HepG2 (cell line): ENCODE measurements around the gene PCNT. TPM values are rescaled to one million over a fixed set of nuclear protein-coding genes. Genes with fewer than 3 reads are reported as not detected.

Experiments
- FOSL2 ChIP-seq: sonication (generic); formaldehyde crosslinking; IDR thresholded peaks from 2 replicates; pipeline ENCODE4 v1.4.0; 2020; ENCODE audit warnings: missing genetic modification reagents
- GABPA ChIP-seq, 2 experiments: IDR thresholded peaks; 2 replicates each; pipeline ENCODE4 v1.6.1; 2011 to 2016; ENCODE audit warnings: low read depth in 2 of 2, low read length in 1 of 2, missing biosample characterization in 1 of 2, missing genetic modification characterization in 1 of 2
- GABPB1 ChIP-seq: IDR thresholded peaks from 2 replicates; pipeline ENCODE4 v1.6.1; 2016; ENCODE audit warnings: mild to moderate bottlenecking, missing genetic modification reagents, moderate library complexity, missing compliant biosample characterization
- MAZ ChIP-seq, 2 experiments: sonication (generic) in 1 of 2; formaldehyde crosslinking in 1 of 2; IDR thresholded peaks; 2 replicates each; pipeline versions ENCODE4 v1.5.0 to v1.6.1; 2012 to 2020; ENCODE audit warnings: low read depth in 2 of 2, mild to moderate bottlenecking in 2 of 2, borderline replicate concordance in 1 of 2, improper control_type of control experiment in 1 of 2, low read length in 1 of 2, missing genetic modification reagents in 1 of 2, moderate library complexity in 1 of 2
- RFX5 ChIP-seq: IDR thresholded peaks from 2 replicates; pipeline ENCODE4 v1.6.1; 2011; ENCODE audit warnings: low read depth, low read length, improper control_type of control experiment
- TBP ChIP-seq: sonication (generic); formaldehyde crosslinking; IDR thresholded peaks from 2 replicates; pipeline ENCODE4 v1.5.0; 2020; ENCODE audit warnings: missing genetic modification reagents
- TOE1 ChIP-seq: sonication (generic); formaldehyde crosslinking; IDR thresholded peaks from 2 replicates; pipeline ENCODE4 v1.4.0; 2020; ENCODE audit warnings: mild to moderate bottlenecking, missing genetic modification reagents
- ZNF292 ChIP-seq: sonication (generic); formaldehyde crosslinking; IDR thresholded peaks from 2 replicates; pipeline ENCODE4 v1.8.1; 2022; ENCODE audit warnings: mild to moderate bottlenecking, low read depth, missing genetic modification reagents, borderline replicate concordance
- ZNF749 ChIP-seq: sonication (generic); formaldehyde crosslinking; IDR thresholded peaks from 2 replicates; pipeline ENCODE4 v1.8.0; 2022; ENCODE audit warnings: mild to moderate bottlenecking, missing genetic modification reagents, moderate library complexity, borderline replicate concordance
- ZNF75D ChIP-seq: sonication (generic); formaldehyde crosslinking; IDR thresholded peaks from 2 replicates; pipeline ENCODE4 v1.8.1; 2023; ENCODE audit warnings: missing genetic modification reagents, mild to moderate bottlenecking, borderline replicate concordance
- ZSCAN21 ChIP-seq: sonication (generic); formaldehyde crosslinking; IDR thresholded peaks from 2 replicates; pipeline ENCODE4 v1.8.0; 2022; ENCODE audit warnings: mild to moderate bottlenecking, missing genetic modification reagents, moderate library complexity, borderline replicate concordance
- polyA plus RNA-seq, 8 experiments: library from polyadenylated mRNA; depleted of rRNA in 3 of 8; stranded (reverse) in 7 of 8; unstranded in 1 of 8; fragments of >200 nt; fragmentation: Illumina TruSeq in 4 of 8; extraction: Trizol in 4 of 8; gene quantifications; 2 replicates each; pipeline versions ENCODE4 v1.2.1 to v1.2.3, GENCODE V29; 2011 to 2016; ENCODE audit warnings: low read depth in 4 of 8, missing spikeins in 1 of 8, mixed read lengths in 1 of 8; ENCODE audit not compliant: insufficient read depth in 1 of 8
- total RNA-seq, 5 experiments: library from RNA; depleted of rRNA; stranded (reverse); fragments of >200 nt; fragmentation: Illumina TruSeq; extraction: Trizol; gene quantifications; 2 replicates each; pipeline ENCODE4 v1.2.3, GENCODE V29; 2016; ENCODE audit warnings: low read depth in 1 of 5
- TF ChIP-seq, protein P1 (sequence below): sonication (generic); formaldehyde crosslinking; IDR thresholded peaks from 2 replicates; pipeline ENCODE4 v1.4.0; 2020; ENCODE audit warnings: mild to moderate bottlenecking, missing genetic modification reagents, borderline replicate concordance
- TF ChIP-seq, protein P2 (sequence below): IDR thresholded peaks from 2 replicates; pipeline ENCODE4 v1.4.0; 2020; ENCODE audit warnings: mild to moderate bottlenecking, missing genetic modification reagents
- TF ChIP-seq, protein P3 (sequence below): sonication (generic); formaldehyde crosslinking; IDR thresholded peaks from 2 replicates; pipeline ENCODE4 v1.4.0; 2020; ENCODE audit warnings: missing genetic modification reagents
- TF ChIP-seq, protein P4 (sequence below): sonication (generic); formaldehyde crosslinking; IDR thresholded peaks from 2 replicates; pipeline ENCODE4 v1.5.0; 2020; ENCODE audit warnings: missing genetic modification reagents

PCNT gene
- total and polyA plus RNA-seq, 2 of the 13 experiments (the other 11 are each of a cell fraction or from before 2014, with no cell fraction given) = 5.6 to 12.4 TPM

DNA sequence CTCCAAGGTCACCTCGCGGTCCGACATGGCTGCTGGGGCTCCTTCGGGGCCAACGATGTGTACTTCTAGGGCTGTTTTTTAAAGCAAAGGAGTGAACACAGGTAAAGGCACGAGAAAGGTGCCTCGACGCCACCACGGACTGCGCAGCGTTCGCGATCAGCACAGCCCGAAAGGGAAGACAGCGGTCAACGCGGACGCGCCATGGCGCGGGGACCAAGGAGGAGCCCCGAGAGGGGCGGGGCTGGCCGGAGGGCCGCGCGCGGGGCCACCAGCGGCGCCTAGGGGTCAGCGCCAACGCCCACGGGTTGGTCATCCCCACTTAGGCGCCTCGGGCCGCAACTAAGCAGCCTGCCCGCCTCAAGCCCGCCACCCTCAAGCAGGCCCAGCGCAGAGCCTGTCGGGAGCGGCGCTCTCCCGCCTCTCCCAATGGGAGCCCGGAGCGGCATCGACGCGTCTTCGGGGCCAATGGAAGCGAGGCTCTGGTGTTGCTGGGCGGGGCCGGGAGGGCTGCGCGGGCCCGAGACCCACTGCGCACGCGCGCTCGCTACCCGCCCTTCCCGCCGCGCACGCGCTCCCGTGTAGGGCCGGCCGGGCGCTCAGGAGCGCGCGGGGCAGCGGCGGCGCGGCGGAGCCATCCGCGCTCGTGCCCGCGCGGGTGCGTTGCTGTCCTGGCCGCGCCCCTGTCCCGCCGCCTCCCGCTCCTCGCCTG lies 134.5 kb downstream of the PCNT start, which contains the start of gene DIP2A (continued):
- no peak for TF ChIP-seq ZNF292
- peak; percentile 54 for TF ChIP-seq ZSCAN21 (CRISPR knock-in tag)
- TF ChIP-seq, protein P1, sequence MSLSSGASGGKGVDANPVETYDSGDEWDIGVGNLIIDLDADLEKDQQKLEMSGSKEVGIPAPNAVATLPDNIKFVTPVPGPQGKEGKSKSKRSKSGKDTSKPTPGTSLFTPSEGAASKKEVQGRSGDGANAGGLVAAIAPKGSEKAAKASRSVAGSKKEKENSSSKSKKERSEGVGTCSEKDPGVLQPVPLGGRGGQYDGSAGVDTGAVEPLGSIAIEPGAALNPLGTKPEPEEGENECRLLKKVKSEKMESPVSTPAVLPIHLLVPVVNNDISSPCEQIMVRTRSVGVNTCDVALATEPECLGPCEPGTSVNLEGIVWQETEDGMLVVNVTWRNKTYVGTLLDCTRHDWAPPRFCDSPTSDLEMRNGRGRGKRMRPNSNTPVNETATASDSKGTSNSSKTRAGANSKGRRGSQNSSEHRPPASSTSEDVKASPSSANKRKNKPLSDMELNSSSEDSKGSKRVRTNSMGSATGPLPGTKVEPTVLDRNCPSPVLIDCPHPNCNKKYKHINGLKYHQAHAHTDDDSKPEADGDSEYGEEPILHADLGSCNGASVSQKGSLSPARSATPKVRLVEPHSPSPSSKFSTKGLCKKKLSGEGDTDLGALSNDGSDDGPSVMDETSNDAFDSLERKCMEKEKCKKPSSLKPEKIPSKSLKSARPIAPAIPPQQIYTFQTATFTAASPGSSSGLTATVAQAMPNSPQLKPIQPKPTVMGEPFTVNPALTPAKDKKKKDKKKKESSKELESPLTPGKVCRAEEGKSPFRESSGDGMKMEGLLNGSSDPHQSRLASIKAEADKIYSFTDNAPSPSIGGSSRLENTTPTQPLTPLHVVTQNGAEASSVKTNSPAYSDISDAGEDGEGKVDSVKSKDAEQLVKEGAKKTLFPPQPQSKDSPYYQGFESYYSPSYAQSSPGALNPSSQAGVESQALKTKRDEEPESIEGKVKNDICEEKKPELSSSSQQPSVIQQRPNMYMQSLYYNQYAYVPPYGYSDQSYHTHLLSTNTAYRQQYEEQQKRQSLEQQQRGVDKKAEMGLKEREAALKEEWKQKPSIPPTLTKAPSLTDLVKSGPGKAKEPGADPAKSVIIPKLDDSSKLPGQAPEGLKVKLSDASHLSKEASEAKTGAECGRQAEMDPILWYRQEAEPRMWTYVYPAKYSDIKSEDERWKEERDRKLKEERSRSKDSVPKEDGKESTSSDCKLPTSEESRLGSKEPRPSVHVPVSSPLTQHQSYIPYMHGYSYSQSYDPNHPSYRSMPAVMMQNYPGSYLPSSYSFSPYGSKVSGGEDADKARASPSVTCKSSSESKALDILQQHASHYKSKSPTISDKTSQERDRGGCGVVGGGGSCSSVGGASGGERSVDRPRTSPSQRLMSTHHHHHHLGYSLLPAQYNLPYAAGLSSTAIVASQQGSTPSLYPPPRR (CRISPR knock-in tag) = no peak
- TF ChIP-seq MAZ (IDR thresholded peaks at IDR 0.05; ENCODE audit: borderline replicate concordance, low read depth, low read length) = peak; percentile 53
- peak; percentile 84 for TF ChIP-seq MAZ (CRISPR knock-in tag; IDR thresholded peaks at IDR 0.05; ENCODE audit: low read depth)
- TF ChIP-seq RFX5 = peak; percentile 98
- TF ChIP-seq FOSL2 (CRISPR knock-in tag) = peak; percentile 24; the same call in 1 of the 2 replicates
- TF ChIP-seq ZNF749 (CRISPR knock-in tag) = no peak
- TF ChIP-seq ZNF75D (CRISPR knock-in tag) = no peak
- TF ChIP-seq, protein P2, sequence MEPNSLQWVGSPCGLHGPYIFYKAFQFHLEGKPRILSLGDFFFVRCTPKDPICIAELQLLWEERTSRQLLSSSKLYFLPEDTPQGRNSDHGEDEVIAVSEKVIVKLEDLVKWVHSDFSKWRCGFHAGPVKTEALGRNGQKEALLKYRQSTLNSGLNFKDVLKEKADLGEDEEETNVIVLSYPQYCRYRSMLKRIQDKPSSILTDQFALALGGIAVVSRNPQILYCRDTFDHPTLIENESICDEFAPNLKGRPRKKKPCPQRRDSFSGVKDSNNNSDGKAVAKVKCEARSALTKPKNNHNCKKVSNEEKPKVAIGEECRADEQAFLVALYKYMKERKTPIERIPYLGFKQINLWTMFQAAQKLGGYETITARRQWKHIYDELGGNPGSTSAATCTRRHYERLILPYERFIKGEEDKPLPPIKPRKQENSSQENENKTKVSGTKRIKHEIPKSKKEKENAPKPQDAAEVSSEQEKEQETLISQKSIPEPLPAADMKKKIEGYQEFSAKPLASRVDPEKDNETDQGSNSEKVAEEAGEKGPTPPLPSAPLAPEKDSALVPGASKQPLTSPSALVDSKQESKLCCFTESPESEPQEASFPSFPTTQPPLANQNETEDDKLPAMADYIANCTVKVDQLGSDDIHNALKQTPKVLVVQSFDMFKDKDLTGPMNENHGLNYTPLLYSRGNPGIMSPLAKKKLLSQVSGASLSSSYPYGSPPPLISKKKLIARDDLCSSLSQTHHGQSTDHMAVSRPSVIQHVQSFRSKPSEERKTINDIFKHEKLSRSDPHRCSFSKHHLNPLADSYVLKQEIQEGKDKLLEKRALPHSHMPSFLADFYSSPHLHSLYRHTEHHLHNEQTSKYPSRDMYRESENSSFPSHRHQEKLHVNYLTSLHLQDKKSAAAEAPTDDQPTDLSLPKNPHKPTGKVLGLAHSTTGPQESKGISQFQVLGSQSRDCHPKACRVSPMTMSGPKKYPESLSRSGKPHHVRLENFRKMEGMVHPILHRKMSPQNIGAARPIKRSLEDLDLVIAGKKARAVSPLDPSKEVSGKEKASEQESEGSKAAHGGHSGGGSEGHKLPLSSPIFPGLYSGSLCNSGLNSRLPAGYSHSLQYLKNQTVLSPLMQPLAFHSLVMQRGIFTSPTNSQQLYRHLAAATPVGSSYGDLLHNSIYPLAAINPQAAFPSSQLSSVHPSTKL (CRISPR knock-in tag) = no peak
- no peak for TF ChIP-seq GABPA (IDR thresholded peaks at IDR 0.05; ENCODE audit: low read depth, low read length)
- no peak for TF ChIP-seq GABPA (CRISPR knock-in tag; IDR thresholded peaks at IDR 0.05; ENCODE audit: low read depth)
- TF ChIP-seq TOE1 = 0 out of 2 replicates have a peak, but pooled peaks have one; percentile 61
- TF ChIP-seq, protein P3, sequence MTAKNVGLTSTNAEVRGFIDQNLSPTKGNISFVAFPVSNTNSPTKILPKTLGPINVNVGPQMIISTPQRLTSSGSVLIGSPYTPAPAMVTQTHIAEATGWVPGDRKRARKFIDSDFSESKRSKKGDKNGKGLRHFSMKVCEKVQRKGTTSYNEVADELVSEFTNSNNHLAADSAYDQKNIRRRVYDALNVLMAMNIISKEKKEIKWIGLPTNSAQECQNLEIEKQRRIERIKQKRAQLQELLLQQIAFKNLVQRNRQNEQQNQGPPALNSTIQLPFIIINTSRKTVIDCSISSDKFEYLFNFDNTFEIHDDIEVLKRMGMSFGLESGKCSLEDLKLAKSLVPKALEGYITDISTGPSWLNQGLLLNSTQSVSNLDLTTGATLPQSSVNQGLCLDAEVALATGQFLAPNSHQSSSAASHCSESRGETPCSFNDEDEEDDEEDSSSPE (CRISPR knock-in tag) = peak; percentile 97
- peak; percentile 80; the same call in 1 of the 2 replicates for TF ChIP-seq GABPB1 (CRISPR knock-in tag)
- TF ChIP-seq TBP (CRISPR knock-in tag) = no peak
- TF ChIP-seq, protein P4, sequence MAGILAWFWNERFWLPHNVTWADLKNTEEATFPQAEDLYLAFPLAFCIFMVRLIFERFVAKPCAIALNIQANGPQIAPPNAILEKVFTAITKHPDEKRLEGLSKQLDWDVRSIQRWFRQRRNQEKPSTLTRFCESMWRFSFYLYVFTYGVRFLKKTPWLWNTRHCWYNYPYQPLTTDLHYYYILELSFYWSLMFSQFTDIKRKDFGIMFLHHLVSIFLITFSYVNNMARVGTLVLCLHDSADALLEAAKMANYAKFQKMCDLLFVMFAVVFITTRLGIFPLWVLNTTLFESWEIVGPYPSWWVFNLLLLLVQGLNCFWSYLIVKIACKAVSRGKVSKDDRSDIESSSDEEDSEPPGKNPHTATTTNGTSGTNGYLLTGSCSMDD = no peak
